GM19193 (cell line): ENCODE results near the gene SPAG9.

Experiments
- POLR2A ChIP-seq: IDR thresholded peaks from 4 replicates; pipeline ENCODE4 v1.6.1; 2011; ENCODE audit not compliant: insufficient read depth, insufficient read length; ENCODE audit errors: extremely low read depth

Gene SPAG9, protein sequence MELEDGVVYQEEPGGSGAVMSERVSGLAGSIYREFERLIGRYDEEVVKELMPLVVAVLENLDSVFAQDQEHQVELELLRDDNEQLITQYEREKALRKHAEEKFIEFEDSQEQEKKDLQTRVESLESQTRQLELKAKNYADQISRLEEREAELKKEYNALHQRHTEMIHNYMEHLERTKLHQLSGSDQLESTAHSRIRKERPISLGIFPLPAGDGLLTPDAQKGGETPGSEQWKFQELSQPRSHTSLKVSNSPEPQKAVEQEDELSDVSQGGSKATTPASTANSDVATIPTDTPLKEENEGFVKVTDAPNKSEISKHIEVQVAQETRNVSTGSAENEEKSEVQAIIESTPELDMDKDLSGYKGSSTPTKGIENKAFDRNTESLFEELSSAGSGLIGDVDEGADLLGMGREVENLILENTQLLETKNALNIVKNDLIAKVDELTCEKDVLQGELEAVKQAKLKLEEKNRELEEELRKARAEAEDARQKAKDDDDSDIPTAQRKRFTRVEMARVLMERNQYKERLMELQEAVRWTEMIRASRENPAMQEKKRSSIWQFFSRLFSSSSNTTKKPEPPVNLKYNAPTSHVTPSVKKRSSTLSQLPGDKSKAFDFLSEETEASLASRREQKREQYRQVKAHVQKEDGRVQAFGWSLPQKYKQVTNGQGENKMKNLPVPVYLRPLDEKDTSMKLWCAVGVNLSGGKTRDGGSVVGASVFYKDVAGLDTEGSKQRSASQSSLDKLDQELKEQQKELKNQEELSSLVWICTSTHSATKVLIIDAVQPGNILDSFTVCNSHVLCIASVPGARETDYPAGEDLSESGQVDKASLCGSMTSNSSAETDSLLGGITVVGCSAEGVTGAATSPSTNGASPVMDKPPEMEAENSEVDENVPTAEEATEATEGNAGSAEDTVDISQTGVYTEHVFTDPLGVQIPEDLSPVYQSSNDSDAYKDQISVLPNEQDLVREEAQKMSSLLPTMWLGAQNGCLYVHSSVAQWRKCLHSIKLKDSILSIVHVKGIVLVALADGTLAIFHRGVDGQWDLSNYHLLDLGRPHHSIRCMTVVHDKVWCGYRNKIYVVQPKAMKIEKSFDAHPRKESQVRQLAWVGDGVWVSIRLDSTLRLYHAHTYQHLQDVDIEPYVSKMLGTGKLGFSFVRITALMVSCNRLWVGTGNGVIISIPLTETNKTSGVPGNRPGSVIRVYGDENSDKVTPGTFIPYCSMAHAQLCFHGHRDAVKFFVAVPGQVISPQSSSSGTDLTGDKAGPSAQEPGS (N-terminal part only)

DNA sequence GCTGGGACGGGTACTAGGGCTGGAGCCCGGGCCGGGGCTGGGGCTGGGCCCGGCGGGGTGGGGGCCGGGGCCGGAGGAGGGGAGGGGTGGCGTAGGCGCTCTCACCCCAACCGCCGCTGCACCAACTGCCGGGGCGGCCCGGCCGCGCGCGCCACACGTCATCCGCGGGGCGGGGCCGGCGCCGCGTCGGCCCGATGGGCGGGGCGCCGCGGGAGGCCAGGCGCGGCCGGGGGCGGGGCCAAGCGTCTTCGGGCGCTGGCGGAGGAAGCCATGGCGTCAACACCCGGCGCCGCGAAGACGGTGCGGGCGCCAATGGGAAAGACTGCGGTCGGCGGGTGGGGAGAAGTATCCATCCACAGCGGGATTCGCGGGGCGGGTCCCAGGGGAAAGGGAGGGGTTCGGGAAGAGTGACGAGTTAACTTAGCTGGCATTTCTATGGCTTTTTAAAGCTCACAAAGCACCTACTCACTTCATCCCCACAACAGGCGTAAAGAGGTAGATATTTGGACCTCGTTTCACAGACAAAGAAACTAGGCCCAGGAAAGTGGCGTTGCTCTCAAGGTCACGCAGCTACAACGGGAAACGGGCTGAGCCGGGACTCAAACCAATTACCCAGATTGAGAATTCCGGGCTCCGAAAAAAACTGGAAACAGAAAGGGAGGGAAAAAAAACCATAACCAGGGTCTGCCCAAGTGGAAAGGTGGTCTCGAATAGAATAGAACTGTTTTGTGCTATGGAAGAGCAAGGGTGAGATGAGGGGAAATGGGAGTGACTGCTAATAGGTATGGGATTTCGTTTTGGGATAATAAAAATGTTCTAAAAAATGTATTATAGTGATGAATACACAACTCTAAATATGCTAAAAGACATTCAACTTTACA lies at the start of gene SPAG9:
Gene SPAG9, minus strand, starts transcription at position 130 of the 881 bp plus-strand sequence. CDS start 212 bp downstream, outside the sequence.
- TF ChIP-seq POLR2A: peak; percentile 88

DNA sequence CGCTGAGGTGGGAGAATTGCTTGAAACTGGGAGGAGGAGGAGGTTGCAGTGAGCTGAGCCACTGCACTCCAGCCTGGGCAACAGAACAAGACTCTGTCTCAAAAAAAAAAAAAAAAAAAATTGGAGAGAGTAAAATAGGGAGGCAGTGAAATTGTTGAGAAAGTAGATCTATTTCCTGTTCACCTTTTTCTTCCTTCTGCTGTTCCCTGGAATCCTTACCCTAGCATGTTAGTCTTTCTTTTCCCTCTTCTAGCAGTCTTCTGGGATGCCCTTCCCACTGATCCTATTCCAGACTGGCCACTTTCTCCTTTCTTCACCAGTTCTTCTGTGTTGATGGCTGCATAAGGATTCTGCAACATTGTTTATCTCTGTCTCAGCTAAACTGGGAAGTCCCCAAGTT lies 48.7 kb upstream of the SPAG9 start:
- no peak for TF ChIP-seq POLR2A

DNA sequence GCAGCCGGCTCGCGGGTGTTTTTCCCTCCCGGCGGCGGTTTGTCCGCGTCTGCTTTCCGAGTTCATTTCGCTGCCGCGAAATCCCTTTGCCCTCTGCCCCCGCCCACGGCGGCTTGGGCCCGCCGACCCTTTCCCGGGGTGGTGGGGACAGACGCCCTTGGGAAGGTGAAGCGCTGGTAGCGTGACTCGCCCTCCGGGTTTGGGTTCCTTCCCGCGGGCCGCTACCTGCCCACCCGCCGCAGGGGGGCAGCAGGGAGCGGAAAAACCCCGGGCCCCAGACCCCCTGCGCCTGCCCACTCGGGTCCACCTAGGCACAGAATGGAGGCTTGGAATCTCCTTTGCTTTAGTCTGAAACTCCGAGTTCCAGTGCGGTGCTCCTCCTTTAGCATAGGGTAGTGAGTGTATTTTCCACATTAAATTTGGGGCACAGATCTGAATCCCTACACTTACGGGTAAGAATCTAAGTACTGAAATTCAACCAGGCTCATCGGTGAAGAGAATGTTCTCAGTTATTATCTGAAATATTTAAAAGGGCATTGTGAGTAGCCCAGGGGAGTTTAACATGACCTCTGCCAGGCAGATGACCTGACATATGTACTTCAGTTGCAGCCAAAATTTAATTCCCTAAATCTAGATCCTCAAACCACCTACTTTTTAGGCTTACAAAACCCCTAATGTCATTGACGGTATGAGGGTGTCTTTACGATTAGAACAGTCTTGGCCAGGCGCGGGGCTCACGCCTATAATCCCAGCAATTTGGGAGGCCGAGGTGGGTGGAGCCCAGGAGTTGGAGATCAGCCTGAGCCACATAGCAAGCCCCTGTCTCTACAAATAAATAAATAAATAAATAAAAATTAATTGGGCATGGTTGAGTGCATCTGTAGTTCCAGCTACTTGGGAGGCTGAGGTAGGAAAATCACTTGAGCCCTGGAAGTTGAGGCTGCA lies 46.6 kb upstream of the SPAG9 start:
- no peak for TF ChIP-seq POLR2A

DNA sequence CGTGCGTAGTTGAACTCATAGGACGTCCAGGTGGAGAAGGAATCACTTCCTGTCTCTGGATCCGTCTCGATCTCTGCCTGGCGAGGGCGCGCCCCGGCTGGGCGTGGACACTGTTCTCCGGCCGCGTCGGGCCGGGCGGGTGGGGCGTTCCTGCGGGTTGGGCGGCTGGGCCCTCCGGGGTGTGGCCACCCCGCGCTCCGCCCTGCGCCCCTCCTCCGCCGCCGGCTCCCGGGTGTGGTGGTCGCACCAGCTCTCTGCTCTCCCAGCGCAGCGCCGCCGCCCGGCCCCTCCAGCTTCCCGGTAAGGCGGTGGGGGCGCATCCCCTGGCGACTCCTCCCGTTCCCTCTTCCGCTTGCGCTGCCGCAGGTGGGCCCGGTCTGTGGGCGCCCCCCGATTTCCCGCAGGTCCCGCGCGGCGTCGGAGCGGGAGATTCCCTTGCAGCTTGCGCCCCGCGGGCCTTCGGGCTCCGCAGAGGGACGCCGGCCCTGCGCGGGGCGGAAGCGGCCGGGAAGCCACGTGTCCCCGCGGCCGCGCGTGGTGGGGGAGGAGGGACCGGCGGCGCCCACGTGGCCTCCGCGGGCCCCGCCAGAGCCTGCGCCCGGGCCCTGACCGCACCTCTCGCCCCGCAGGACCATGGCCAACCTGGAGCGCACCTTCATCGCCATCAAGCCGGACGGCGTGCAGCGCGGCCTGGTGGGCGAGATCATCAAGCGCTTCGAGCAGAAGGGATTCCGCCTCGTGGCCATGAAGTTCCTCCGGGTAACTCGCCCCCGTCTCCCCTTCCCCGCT lies 45.7 kb upstream of the SPAG9 start, which contains the start of gene NME2:
Gene NME2, plus strand, starts transcription at position 214 of the 789 bp plus-strand sequence. Its CDS starts 420 bp downstream, at position 634.
- peak; percentile 72 for TF ChIP-seq POLR2A

DNA sequence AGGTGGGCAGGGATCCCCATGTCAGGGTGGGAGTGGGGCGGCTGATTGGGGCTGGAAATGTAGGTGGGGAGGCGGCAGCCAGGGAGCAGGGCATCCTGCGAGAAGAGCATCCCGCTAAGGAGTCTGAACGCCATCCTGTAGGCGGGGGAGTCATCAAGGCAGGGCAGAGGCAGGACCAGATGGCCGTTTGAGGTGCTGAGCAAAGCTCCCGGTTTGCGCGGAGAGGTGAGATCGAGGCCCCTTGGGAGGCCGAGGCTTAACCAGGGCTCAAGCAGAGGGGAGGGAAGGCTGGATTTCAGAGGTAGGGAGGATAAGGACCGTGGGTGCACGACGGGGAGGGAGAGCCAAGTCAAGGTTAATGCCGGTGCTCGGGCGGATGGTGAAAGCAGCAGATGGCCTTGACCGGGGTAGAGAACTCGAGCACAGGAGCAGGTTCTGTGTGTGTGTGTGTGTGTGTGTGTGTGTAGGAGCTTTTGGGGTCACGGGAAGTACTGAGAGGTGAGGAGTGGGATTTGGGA lies 45.1 kb upstream of the SPAG9 start:
- no peak for TF ChIP-seq POLR2A

DNA sequence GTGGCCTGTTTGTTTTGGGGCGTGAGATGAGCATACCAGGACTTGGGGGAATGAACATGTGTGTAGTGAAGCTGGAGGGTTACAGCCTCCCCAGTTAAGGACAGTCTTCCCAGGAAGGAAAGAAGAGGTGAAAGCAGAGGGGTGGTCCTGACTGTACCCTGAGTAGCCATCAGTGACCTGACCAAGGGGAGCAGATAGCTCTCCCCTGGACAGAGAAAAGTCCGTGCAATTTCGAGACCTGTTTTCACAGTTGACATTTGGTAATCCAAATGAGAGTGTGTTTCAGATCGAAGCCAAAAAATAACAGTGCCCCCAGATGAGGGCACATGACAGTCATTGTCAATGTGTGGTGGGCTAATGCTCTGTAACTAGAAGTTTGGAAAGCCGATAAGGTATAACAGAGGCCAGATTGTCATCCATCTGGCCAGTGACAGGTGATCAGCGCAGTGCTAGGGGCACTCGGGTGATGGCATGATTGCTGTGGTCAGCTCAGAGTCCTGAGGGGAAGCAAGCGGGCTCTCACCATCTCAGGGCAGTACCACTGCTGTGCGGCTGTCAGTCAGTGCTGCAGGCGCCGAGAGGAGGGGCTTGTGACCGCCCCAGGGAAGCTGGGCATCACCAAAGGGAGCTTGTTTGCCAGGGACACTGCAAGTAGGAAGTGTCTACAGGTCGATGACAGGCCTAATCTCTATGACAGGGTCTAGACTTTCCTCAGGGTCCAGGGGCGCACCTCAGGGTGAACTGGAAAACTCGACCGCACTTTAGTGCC lies 44.4 kb upstream of the SPAG9 start:
- TF ChIP-seq POLR2A: no peak

DNA sequence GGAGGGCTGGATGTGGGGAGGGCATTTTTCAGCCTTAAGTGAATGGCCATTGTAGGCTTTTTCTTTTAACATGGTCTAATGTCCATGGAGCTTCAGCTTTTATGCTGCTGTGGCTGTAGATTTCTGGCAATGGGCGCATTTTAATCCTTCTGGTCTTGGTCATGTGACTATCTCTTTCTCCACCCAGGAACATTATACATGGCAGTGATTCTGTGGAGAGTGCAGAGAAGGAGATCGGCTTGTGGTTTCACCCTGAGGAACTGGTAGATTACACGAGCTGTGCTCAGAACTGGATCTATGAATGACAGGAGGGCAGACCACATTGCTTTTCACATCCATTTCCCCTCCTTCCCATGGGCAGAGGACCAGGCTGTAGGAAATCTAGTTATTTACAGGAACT lies 40.9 kb upstream of the SPAG9 start:
- TF ChIP-seq POLR2A: no peak

DNA sequence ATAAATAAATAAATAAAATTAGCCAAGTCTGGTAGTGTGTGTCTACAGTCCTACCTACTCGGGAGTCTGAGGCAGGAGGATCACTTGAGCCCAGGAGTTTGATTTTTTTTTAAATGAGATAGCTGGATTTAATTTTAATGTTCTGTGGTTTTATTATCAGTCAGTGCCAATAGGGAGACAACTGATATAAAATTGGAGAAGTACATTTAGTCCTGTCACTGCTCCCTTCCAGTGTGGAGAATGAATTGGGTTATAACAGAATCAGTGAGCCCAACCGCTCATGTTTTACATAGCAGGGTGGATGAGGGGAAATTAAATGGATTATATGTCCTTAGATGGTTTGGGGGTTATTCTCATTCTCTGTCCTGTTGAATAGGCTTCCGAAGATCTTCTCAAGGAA lies 38.9 kb upstream of the SPAG9 start:
- TF ChIP-seq POLR2A: no peak

DNA sequence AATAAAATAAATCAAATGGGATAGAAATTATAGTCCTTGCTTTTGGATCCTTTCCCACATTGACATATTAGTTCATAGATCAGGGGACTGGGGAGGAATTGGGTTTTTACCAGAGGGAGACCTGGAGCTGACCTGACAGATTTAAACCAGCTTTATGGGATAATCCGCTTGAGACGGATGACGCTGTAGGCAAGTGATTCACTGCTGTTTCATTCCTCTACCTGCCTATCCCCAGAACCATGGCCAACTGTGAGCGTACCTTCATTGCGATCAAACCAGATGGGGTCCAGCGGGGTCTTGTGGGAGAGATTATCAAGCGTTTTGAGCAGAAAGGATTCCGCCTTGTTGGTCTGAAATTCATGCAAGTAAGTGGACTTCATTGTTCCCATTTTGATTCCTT lies 34.7 kb upstream of the SPAG9 start:
- no peak for TF ChIP-seq POLR2A

DNA sequence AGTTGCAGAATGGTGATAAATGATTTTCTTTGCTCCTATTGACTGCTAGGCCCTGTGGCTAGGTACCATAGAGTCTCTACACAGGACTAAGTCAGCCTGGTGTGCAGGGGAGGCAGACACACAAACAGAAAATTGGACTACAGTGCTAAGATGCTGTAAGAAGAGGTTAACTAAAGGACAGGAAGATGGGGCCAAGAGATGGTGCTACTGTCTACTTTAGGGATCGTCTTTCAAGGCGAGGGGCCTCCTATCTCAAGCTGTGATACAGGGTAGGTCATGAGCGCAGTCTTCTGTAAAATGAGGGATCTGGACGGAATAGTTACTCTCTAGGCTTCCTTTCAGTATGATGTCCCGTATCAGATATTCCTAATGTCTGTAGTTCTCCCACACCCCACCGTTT lies 33.5 kb upstream of the SPAG9 start:
- TF ChIP-seq POLR2A: no peak
